Suprapubic skin (tissue), 4 donors: ENCODE measurements around the gene RPLP2. TPM values are rescaled to one million over a fixed set of nuclear protein-coding genes. Genes with fewer than 3 reads are reported as not detected.
A peak's percentile ranks its signal among the peaks of the same experiment; 100 is the strongest.

Experiments
- DNase-seq, 2 donors: peaks; one replicate each; pipeline ENCODE4 v3.0.0-alpha.2; 2019; ENCODE audit warnings: low spot score in 2 of 2
- H3K27ac ChIP-seq: fragments of 200-600 bp; sonication (generic); one replicate; pipeline ENCODE4 v1.5.1; 2019
- H3K27me3 ChIP-seq: fragments of 200-600 bp; sonication (generic); one replicate; pipeline ENCODE4 v1.5.1; 2019
- H3K36me3 ChIP-seq: fragments of 200-600 bp; sonication (generic); one replicate; pipeline ENCODE4 v1.5.1; 2019
- H3K4me1 ChIP-seq: fragments of 200-600 bp; sonication (generic); one replicate; pipeline ENCODE4 v1.5.1; 2019
- H3K4me3 ChIP-seq: fragments of 200-600 bp; sonication (generic); one replicate; pipeline ENCODE4 v1.5.1; 2019; ENCODE audit warnings: mild to moderate bottlenecking
- H3K9me3 ChIP-seq: fragments of 200-600 bp; sonication (generic); one replicate; pipeline ENCODE4 v1.5.1; 2019
- EP300 ChIP-seq: sonication (generic); formaldehyde crosslinking; IDR thresholded peaks from one replicate; pipeline ENCODE4 v1.6.1; 2017; ENCODE audit warnings: antibody characterized with exemption
- POLR2A ChIP-seq, 2 donors: fragments of 450-650 bp; IDR thresholded peaks; one replicate each; pipeline ENCODE4 v1.6.1; 2017; ENCODE audit warnings: antibody characterized with exemption in 2 of 2, mild to moderate bottlenecking in 2 of 2, moderate library complexity in 2 of 2
- POLR2AphosphoS5 ChIP-seq, 3 donors: sonication (generic); formaldehyde crosslinking; IDR thresholded peaks; one replicate each; pipeline ENCODE4 v1.6.1; 2017; ENCODE audit warnings: antibody characterized with exemption in 3 of 3
- WGBS: methylation state at CpG from one replicate; pipeline ENCODE4 v1.1.5; 2018; 5-methylcytosine and 5-hydroxymethylcytosine counted together
- total RNA-seq, 4 donors: library from RNA; depleted of rRNA; stranded (reverse); fragments of >200 nt; gene quantifications; one replicate each; pipeline ENCODE4 v1.1.0, GENCODE V29; 2016
- TF ChIP-seq, protein P1 (sequence below), 2 donors: fragments of 200-600 bp in 1 of 2; fragments of 450-650 bp in 1 of 2; sonication (generic) in 1 of 2; IDR thresholded peaks; one replicate each; pipeline ENCODE4 v1.5.1; 2016 to 2019; ENCODE audit warnings: antibody characterized with exemption in 2 of 2, mild to moderate bottlenecking in 1 of 2, moderate library complexity in 1 of 2

Gene RPLP2
- total RNA-seq, 4 donors from 2014 or later, result 692 to 1,129 (median 991) TPM

DNA sequence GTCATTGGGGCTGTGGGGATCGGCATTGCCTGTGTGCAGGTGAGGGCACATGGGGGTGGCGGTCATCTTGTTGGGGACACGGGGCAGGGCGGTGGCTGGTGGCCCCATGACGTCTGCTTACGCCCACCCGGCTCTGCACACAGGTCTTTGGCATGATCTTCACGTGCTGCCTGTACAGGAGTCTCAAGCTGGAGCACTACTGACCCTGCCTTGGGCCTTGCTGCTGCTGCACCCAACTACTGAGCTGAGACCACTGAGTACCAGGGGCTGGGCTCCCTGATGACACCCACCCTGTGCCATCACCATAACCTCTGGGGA lies 28.2 kb downstream of the RPLP2 start:
- no CpG with 5 or more reads among the region's 8 CpGs for WGBS
- no peaks in the 10 kb centered on the region for H3K9me3 ChIP-seq
- no peak overlapping the region for H3K27ac ChIP-seq
- peaks cover 44% of the 10 kb centered on the region for H3K36me3 ChIP-seq
- DNase-seq, result no peak
- peaks cover 61% of the 10 kb centered on the region for H3K4me1 ChIP-seq
- TF ChIP-seq POLR2A (IDR thresholded peaks at IDR 0.05), result no peak
- TF ChIP-seq EP300, result no peak
- TF ChIP-seq, protein P1, sequence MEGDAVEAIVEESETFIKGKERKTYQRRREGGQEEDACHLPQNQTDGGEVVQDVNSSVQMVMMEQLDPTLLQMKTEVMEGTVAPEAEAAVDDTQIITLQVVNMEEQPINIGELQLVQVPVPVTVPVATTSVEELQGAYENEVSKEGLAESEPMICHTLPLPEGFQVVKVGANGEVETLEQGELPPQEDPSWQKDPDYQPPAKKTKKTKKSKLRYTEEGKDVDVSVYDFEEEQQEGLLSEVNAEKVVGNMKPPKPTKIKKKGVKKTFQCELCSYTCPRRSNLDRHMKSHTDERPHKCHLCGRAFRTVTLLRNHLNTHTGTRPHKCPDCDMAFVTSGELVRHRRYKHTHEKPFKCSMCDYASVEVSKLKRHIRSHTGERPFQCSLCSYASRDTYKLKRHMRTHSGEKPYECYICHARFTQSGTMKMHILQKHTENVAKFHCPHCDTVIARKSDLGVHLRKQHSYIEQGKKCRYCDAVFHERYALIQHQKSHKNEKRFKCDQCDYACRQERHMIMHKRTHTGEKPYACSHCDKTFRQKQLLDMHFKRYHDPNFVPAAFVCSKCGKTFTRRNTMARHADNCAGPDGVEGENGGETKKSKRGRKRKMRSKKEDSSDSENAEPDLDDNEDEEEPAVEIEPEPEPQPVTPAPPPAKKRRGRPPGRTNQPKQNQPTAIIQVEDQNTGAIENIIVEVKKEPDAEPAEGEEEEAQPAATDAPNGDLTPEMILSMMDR (IDR thresholded peaks at IDR 0.05), result no peak
- no peak for TF ChIP-seq POLR2AphosphoS5 (IDR thresholded peaks at IDR 0.05)
- no peaks in the 10 kb centered on the region for H3K27me3 ChIP-seq
- no peak overlapping the region for H3K4me3 ChIP-seq

GRCh38 chr11:838441-839279 lies 28.9 kb downstream of the RPLP2 start:
- H3K9me3 ChIP-seq, result no peaks in the 10 kb centered on the region
- no peak for DNase-seq
- 34% methylated on average over 11 of the region's 17 CpGs for WGBS
- no peak overlapping the region for H3K27ac ChIP-seq
- peaks cover 44% of the 10 kb centered on the region for H3K36me3 ChIP-seq
- no peaks in the 10 kb centered on the region for H3K27me3 ChIP-seq
- H3K4me3 ChIP-seq, result no peak overlapping the region
- TF ChIP-seq, protein P1 (IDR thresholded peaks at IDR 0.05), result peak in 1 of 2 donors; percentile 14
- no peak for TF ChIP-seq POLR2AphosphoS5 (IDR thresholded peaks at IDR 0.05)
- peaks cover 61% of the 10 kb centered on the region for H3K4me1 ChIP-seq

GRCh38 chr11:839280-839623 lies 29.5 kb downstream of the RPLP2 start:
- Histone ChIP-seq H3K4me1 (peaks cover 61% of the 10 kb centered on the region), H3K27ac (no peak overlapping the region), H3K27me3 (no peaks in the 10 kb centered on the region), H3K4me3 (no peak overlapping the region), H3K36me3 (peaks cover 44% of the 10 kb centered on the region), H3K9me3 (no peaks in the 10 kb centered on the region)
- no peak for DNase-seq
- TF ChIP-seq EP300 (no peak), POLR2AphosphoS5 (IDR thresholded peaks at IDR 0.05) (no peak), POLR2A (IDR thresholded peaks at IDR 0.05) (no peak)
- TF ChIP-seq, protein P1 (IDR thresholded peaks at IDR 0.05), result no peak
- 90% methylated on average over 4 of the region's 5 CpGs for WGBS

DNA sequence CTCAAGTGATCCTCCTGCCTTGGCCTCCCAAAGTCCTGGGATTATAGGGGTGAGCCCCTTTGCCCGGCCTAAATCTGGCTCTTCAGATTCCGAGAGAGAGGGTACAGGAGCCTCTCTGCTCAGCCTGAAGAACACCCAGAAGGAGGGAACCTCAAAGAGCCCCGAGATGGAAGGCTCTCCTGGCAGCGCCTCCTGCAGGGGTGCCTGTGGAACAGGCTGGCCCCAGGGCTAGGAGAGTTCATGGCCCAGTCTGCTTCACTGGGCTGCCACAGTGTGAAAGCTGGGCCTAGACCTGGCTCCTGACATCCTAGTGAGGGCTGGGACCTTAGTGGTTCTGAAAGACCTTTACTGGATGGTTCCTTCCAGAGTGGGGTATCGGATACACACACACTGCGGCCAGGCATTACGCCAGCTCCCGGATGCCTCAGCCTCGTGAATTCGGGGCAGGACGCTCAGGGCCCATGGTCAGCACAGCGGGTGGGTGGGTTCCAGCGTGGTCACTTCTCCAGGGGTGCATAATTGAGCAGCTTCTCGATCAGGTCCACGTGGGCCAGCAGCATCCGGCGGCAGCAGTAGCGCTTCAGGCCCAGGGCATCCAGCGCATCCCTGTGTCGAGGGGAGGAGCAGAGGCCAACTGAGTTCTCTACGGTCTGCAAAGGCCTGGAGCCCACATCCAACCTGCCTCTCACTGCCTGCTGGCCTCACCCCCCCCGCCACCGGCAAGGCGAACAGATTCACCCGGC lies 30.3 kb downstream of the RPLP2 start:
- 73% methylated on average over 16 of the region's 25 CpGs for WGBS
- TF ChIP-seq, protein P1 (IDR thresholded peaks at IDR 0.05), result no peak
- TF ChIP-seq POLR2A (IDR thresholded peaks at IDR 0.05), result no peak
- TF ChIP-seq POLR2AphosphoS5 (IDR thresholded peaks at IDR 0.05), result no peak
- no peak for TF ChIP-seq EP300
- peaks cover 61% of the 10 kb centered on the region for H3K4me1 ChIP-seq
- DNase-seq, result no peak
- no peaks in the 10 kb centered on the region for H3K9me3 ChIP-seq
- H3K27me3 ChIP-seq, result no peaks in the 10 kb centered on the region
- peak overlapping the region; percentile 87 for H3K4me3 ChIP-seq
- no peak overlapping the region for H3K27ac ChIP-seq
- H3K36me3 ChIP-seq, result peaks cover 44% of the 10 kb centered on the region

DNA sequence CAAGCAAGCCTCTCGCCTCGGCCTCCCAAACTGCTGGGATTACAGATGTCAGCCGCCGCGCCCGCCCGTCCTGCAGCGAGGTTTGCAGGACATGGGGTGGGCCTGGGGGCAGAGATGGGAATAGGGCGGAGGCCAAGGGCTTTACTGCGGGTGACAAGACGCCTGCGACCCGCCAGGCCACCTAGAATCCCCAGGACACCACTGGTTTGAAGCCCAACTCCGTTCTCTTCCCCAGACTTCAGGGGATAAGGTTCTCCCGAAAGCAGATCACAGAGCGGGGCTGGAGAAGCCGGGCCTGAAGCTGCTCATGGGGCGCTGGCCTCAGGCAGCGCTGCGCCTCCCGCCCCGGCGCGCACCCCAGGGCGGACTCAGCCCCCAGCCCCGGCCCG lies 32.2 kb downstream of the RPLP2 start:
- Histone ChIP-seq H3K4me1 (peaks cover 75% of the 10 kb centered on the region), H3K9me3 (no peaks in the 10 kb centered on the region), H3K27ac (peak overlapping the region; percentile 97), H3K36me3 (peaks cover 35% of the 10 kb centered on the region), H3K4me3 (peak overlapping the region; percentile 87), H3K27me3 (no peaks in the 10 kb centered on the region)
- TF ChIP-seq POLR2AphosphoS5 (IDR thresholded peaks at IDR 0.05), result no peak
- TF ChIP-seq, protein P1 (IDR thresholded peaks at IDR 0.05), result no peak
- TF ChIP-seq EP300, result no peak
- TF ChIP-seq POLR2A (IDR thresholded peaks at IDR 0.05), result no peak
- WGBS, result 1% methylated on average over 11 of the region's 27 CpGs
- no peak for DNase-seq
